Right atrium auricular region (tissue), 2 donors: ENCODE measurements around the gene MOSMO. TPM values are rescaled to one million over a fixed set of nuclear protein-coding genes. Genes with fewer than 3 reads are reported as not detected.
"Not testable (repeated sequence)": the region's sequence is repeated elsewhere in the genome, so short reads cannot be mapped to it uniquely, and the experiment has no call there.

ENCODE experiments used
- DNase-seq: peaks from one replicate; pipeline ENCODE4 v3.0.0-alpha.2; 2019; ENCODE audit warnings: low spot score
- H3K27ac ChIP-seq, 2 donors: fragments of 200-600 bp; sonication (generic); 1 replicate in 1 of 2; 2 replicates in 1 of 2; pipeline ENCODE4 v1.5.1; 2016 to 2019
- H3K27me3 ChIP-seq, 2 donors: fragments of 200-600 bp; sonication (generic); one replicate each; pipeline versions ENCODE4 v1.5.1 to v1.6.0; 2017 to 2019
- H3K36me3 ChIP-seq: fragments of 200-600 bp; sonication (generic); one replicate; pipeline ENCODE4 v1.5.1; 2016
- H3K4me1 ChIP-seq, 2 donors: fragments of 200-600 bp; sonication (generic); one replicate each; pipeline versions ENCODE4 v1.5.1 to v1.6.0; 2017 to 2019
- H3K4me3 ChIP-seq, 2 donors: fragments of 200-600 bp; sonication (generic); 1 replicate in 1 of 2; 2 replicates in 1 of 2; pipeline ENCODE4 v1.5.1; 2017 to 2019; ENCODE audit warnings: mild to moderate bottlenecking in 1 of 2, moderate library complexity in 1 of 2
- H3K9me3 ChIP-seq, 2 donors: fragments of 200-600 bp; sonication (generic); one replicate each; pipeline ENCODE4 v1.5.1; 2019
- total RNA-seq, 2 donors: library from RNA; depleted of rRNA; stranded (reverse); fragments of >200 nt; gene quantifications; one replicate each; pipeline ENCODE4 v1.1.0, GENCODE V29; 2016
- TF ChIP-seq, protein P1 (sequence below), 2 donors: fragments of 200-600 bp; sonication (generic); IDR thresholded peaks; one replicate each; pipeline ENCODE4 v1.5.1; 2019; ENCODE audit warnings: antibody characterized with exemption in 2 of 2

Gene MOSMO
- total RNA-seq, 2 donors from 2014 or later: 10.9 to 12.1 TPM

DNA sequence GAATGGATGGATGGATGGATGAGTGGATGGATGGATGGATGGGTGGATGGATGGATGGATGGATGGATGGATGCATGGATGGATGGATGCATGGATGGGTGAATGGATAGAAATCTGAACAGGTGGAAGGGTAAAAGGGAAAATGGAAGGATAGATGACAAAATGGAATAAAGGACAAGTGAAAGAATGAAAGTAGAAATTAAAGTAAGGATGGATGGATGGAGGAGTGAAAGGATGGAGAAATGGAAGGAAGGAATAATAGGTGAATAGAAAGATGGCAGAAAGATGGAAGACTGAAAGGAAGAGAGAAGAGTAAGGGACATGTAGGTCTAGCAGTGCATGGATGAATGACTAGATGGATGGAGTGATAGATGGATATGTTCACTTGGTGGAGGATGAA, 114.3 kb downstream of the MOSMO start:
- Histone ChIP-seq H3K4me3 (no peak overlapping the region), H3K27ac (no peak overlapping the region), H3K36me3 (no peaks in the 10 kb centered on the region), H3K9me3 (no peaks in the 10 kb centered on the region), H3K27me3 (no peaks in the 10 kb centered on the region), H3K4me1 (no peaks in the 10 kb centered on the region)
- DNase-seq: no peak
- TF ChIP-seq, protein P1, sequence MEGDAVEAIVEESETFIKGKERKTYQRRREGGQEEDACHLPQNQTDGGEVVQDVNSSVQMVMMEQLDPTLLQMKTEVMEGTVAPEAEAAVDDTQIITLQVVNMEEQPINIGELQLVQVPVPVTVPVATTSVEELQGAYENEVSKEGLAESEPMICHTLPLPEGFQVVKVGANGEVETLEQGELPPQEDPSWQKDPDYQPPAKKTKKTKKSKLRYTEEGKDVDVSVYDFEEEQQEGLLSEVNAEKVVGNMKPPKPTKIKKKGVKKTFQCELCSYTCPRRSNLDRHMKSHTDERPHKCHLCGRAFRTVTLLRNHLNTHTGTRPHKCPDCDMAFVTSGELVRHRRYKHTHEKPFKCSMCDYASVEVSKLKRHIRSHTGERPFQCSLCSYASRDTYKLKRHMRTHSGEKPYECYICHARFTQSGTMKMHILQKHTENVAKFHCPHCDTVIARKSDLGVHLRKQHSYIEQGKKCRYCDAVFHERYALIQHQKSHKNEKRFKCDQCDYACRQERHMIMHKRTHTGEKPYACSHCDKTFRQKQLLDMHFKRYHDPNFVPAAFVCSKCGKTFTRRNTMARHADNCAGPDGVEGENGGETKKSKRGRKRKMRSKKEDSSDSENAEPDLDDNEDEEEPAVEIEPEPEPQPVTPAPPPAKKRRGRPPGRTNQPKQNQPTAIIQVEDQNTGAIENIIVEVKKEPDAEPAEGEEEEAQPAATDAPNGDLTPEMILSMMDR (IDR thresholded peaks at IDR 0.05): no peak

DNA sequence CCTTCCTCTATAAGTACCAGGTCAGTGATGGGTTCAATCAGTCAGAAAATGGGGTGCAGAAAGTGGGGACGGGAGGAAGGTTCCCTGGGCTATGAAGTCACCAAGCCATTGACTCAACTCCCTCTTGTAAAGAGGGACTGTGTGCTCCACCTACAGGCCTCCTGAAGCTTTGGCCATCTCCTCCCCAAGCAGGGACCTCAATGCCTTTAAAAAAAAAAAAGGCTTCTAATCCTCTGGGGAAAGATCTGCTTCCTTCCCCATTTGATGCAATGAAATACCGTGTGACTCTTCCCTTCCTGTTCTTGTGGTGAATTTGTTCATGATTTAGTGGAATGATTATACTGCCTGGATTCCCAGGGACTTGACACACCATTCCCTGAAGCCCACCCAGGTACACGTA, 115.2 kb downstream of the MOSMO start:
- Histone ChIP-seq H3K27ac (no peak overlapping the region), H3K27me3 (no peaks in the 10 kb centered on the region), H3K4me1 (no peaks in the 10 kb centered on the region), H3K4me3 (no peak overlapping the region), H3K36me3 (no peaks in the 10 kb centered on the region), H3K9me3 (no peaks in the 10 kb centered on the region)
- TF ChIP-seq, protein P1 (IDR thresholded peaks at IDR 0.05): no peak
- DNase-seq: no peak

DNA sequence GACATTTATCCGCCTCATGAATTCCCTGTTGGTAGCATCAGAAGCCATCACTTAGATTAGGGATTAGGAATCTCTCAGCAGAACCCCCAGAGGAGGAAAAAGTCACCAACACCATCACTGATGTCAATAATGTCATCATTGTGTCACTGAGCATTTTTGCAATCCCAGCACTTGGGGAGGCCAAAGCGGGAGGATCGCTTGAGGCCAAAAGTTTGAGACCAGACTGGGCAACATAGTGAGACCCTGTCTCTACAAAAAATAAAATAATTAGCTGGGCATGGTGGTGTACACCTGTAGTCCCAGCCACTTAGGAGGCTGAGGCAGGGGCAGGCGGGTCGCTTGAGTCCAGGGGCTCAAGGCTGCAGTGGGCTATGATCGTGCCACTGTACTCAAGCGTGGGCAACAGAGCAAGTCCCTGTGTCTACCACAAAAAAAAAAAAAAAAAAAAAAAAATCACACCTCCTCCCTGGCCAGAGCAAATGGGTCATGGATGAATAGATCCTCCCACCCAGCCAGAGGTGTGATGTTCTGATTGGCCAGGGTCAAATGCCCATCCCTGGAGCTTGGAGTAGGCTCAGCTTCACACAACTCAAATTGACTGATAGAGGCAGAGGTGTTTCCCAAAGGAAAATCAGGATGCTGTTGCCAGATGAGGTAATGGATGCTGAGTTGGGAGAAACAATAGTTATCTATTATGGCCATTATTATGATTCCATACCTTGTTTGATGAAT, 116.0 kb downstream of the MOSMO start:
- Histone ChIP-seq H3K9me3 (no peaks in the 10 kb centered on the region), H3K27me3 (no peaks in the 10 kb centered on the region), H3K4me3 (no peak overlapping the region), H3K36me3 (no peaks in the 10 kb centered on the region), H3K27ac (no peak overlapping the region), H3K4me1 (no peaks in the 10 kb centered on the region)
- TF ChIP-seq, protein P1 (IDR thresholded peaks at IDR 0.05): no peak
- no peak for DNase-seq

DNA sequence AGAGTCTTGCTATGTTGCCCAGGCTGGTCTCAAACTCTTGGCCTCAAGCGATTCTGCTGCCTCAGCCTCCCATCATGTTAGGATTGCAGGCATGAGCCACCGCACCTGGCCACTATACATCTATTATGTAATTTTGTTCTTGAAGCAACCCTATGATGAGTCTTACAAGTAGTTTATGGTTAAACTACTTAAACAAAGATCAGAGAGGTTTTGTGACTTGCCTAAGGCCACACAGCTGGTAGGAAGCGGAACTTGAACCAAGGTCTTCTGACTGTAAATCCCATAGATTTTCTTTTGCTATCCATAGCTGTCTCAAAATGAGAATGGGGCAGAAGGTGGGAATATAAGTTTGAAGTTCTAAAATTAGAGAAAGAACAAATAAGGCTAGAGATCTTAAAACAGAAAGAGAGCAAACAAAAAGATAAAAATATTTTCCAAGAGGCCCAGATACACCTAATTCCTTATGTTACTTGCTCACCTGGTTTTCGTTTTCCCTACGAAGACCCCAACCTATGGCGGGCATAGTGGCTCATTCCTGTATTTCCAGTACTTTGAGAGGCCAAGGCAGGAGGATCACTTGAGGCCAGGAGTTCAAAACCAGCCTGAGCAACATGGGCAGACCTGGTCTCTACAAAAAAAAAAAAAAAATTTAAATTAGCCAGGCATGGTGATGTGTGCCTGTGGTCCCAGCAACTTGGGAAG, 116.8 kb downstream of the MOSMO start:
- H3K4me1 ChIP-seq: no peaks in the 10 kb centered on the region
- no peaks in the 10 kb centered on the region for H3K36me3 ChIP-seq
- TF ChIP-seq, protein P1 (IDR thresholded peaks at IDR 0.05): no peak
- no peaks in the 10 kb centered on the region for H3K9me3 ChIP-seq
- no peak overlapping the region for H3K27ac ChIP-seq
- no peak overlapping the region for H3K4me3 ChIP-seq
- DNase-seq: no peak
- no peaks in the 10 kb centered on the region for H3K27me3 ChIP-seq

DNA sequence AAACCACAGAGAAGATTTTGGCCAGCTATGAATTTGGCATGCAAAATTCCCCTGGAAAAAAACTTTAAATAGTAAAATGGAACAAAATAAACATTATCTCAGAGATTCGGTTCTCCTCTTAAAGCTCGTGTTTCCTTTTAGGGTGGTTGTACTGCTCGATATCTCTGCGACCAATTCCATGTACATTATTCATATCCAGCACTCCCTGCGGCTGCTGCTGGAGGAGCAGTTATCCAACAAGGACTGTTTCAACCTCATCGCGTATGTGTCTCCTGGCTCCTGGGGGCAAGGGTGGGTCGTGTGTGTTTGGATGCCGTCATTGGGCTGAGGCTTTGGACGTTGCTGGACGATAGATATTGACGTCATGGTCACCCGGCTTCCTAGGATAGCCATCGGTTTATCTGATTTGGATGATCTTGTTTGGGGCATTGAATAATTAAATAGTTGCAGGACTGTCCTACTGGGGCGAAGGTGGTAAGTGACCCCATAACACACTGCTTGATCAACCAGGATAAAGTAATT, 118.2 kb downstream of the MOSMO start:
- TF ChIP-seq, protein P1 (IDR thresholded peaks at IDR 0.05): no peak
- H3K36me3 ChIP-seq: no peaks in the 10 kb centered on the region
- H3K4me1 ChIP-seq: no peaks in the 10 kb centered on the region
- H3K9me3 ChIP-seq: no peaks in the 10 kb centered on the region
- no peak overlapping the region for H3K27ac ChIP-seq
- H3K27me3 ChIP-seq: no peaks in the 10 kb centered on the region
- no peak overlapping the region for H3K4me3 ChIP-seq
- no peak for DNase-seq

DNA sequence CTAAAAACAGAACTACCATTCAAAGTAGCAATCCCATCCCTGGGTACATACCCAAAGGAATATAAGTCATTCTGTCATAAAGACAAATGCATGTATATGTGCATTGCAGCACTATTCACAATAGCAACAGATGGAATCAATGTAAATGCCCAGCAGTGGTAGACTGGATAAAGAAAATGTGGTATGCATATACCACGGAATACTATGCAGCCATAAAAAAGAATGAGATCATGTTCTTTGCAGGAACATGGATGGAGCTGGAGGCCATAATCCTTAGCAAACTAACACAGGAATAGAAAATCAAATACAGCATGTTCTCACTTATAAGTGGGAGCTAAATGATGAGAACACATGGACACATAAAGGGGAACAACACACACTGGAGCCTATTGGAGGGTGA, 120.6 kb downstream of the MOSMO start:
- H3K36me3 ChIP-seq, H3K27ac ChIP-seq, H3K4me1 ChIP-seq, H3K4me3 ChIP-seq, H3K9me3 ChIP-seq, DNase-seq, H3K27me3 ChIP-seq: not testable (repeated sequence)
